Fibroblast of skin of abdomen (primary cell): ENCODE measurements around the gene PAQR9.

Source experiments
- DNase-seq: peaks from one replicate; pipeline ENCODE4 v3.0.0-alpha.2; 2013

PAQR9 gene

GRCh38 chr3:142982038-142982773 lies 18.7 kb upstream of the PAQR9 start:
- DNase-seq: no peak

- no peak for DNase-seq
These were observed 17.6 kb upstream of the PAQR9 start for GRCh38 chr3:142981108-142981507.

GRCh38 chr3:142977399-142977728 lies 13.9 kb upstream of the PAQR9 start:
- DNase-seq: no peak

- peak; percentile 88 for DNase-seq
These were observed 13.3 kb upstream of the PAQR9 start for GRCh38 chr3:142976621-142977398.

- no peak for DNase-seq
These were observed 12.0 kb upstream of the PAQR9 start for GRCh38 chr3:142975316-142975995.

GRCh38 chr3:142973217-142974009 lies 9.9 kb upstream of the PAQR9 start:
- DNase-seq: no peak

- DNase-seq: no peak
These were observed 8.7 kb upstream of the PAQR9 start for GRCh38 chr3:142972092-142972753.

GRCh38 chr3:142971431-142971830 lies 8.0 kb upstream of the PAQR9 start:
- DNase-seq: no peak

GRCh38 chr3:142968319-142969025 lies 5.0 kb upstream of the PAQR9 start:
- no peak for DNase-seq

GRCh38 chr3:142966808-142967207 lies 3.3 kb upstream of the PAQR9 start:
- no peak for DNase-seq

GRCh38 chr3:142965581-142965980 lies 2.1 kb upstream of the PAQR9 start:
- no peak for DNase-seq

GRCh38 chr3:142963234-142963515 lies 299 bp downstream of the PAQR9 start:
- DNase-seq: no peak

- DNase-seq: no peak
These were observed 797 bp downstream of the PAQR9 start for GRCh38 chr3:142962520-142963233.

GRCh38 chr3:142962175-142962519 lies 1.3 kb downstream of the PAQR9 start:
- DNase-seq: no peak

GRCh38 chr3:142961539-142961938 lies 1.9 kb downstream of the PAQR9 start:
- DNase-seq: no peak

GRCh38 chr3:142960322-142960850 lies 3.1 kb downstream of the PAQR9 start:
- no peak for DNase-seq

- no peak for DNase-seq
These were observed 4.8 kb downstream of the PAQR9 start for GRCh38 chr3:142958707-142959106.

- DNase-seq: no peak
These were observed 10.0 kb downstream of the PAQR9 start for GRCh38 chr3:142953443-142953842.

GRCh38 chr3:142952272-142953193 lies 10.9 kb downstream of the PAQR9 start:
- no peak for DNase-seq

- DNase-seq: no peak
These were observed 11.7 kb downstream of the PAQR9 start for GRCh38 chr3:142951794-142952193.
